ENCODE results near the gene SPINK13.
"Not testable (repeated sequence)": the region's sequence is repeated elsewhere in the genome, so short reads cannot be mapped to it uniquely, and the experiment has no call there.

GRCh38 chr5:148275129-148275528, 6.5 kb downstream of the SPINK13 start:
- TF ChIP-seq EZH2 (IDR thresholded peaks at IDR 0.05; ENCODE audit: borderline replicate concordance, low read length): not testable (repeated sequence)
- TF ChIP-seq, protein P1, sequence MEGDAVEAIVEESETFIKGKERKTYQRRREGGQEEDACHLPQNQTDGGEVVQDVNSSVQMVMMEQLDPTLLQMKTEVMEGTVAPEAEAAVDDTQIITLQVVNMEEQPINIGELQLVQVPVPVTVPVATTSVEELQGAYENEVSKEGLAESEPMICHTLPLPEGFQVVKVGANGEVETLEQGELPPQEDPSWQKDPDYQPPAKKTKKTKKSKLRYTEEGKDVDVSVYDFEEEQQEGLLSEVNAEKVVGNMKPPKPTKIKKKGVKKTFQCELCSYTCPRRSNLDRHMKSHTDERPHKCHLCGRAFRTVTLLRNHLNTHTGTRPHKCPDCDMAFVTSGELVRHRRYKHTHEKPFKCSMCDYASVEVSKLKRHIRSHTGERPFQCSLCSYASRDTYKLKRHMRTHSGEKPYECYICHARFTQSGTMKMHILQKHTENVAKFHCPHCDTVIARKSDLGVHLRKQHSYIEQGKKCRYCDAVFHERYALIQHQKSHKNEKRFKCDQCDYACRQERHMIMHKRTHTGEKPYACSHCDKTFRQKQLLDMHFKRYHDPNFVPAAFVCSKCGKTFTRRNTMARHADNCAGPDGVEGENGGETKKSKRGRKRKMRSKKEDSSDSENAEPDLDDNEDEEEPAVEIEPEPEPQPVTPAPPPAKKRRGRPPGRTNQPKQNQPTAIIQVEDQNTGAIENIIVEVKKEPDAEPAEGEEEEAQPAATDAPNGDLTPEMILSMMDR (IDR thresholded peaks at IDR 0.05; ENCODE audit: low read length): not testable (repeated sequence)

Data from OCI-LY1 (cell line).